ENCODE measurements around the gene AAGAB. TPM values are rescaled to one million over a fixed set of nuclear protein-coding genes. Genes with fewer than 3 reads are reported as not detected.

Gene AAGAB
- total RNA-seq, 1 donor from 2014 or later = 50.9 TPM

- Mint-ChIP-seq H3K36me3 (peaks cover 49% of the 10 kb centered on the region), H3K27me3 (peaks cover 3% of the 10 kb centered on the region), H3K9me3 (no peaks in the 10 kb centered on the region), H3K27ac (peak overlapping the region; percentile 53), H3K4me3 (no peak overlapping the region), H3K4me1 (ENCODE audit: unreplicated experiment) (peaks cover 72% of the 10 kb centered on the region)
- no peak for DNase-seq (ENCODE audit: extremely low spot score, unreplicated experiment)
- TF ChIP-seq CTCF (conservative IDR thresholded peaks at IDR 0.05) = no peak
Observed at GRCh38 chr15:67173005-67173404, 81.5 kb downstream of the AAGAB start.

GRCh38 chr15:67172172-67172571 lies 82.3 kb downstream of the AAGAB start:
- peaks cover 54% of the 10 kb centered on the region for H3K36me3 Mint-ChIP-seq
- peaks cover 3% of the 10 kb centered on the region for H3K27me3 Mint-ChIP-seq
- H3K4me3 Mint-ChIP-seq = no peak overlapping the region
- H3K4me1 Mint-ChIP-seq (ENCODE audit: unreplicated experiment) = peaks cover 78% of the 10 kb centered on the region
- no peak for DNase-seq (ENCODE audit: extremely low spot score, unreplicated experiment)
- H3K9me3 Mint-ChIP-seq = no peaks in the 10 kb centered on the region
- H3K27ac Mint-ChIP-seq = no peak overlapping the region
- no peak for TF ChIP-seq CTCF (conservative IDR thresholded peaks at IDR 0.05)

- H3K9me3 Mint-ChIP-seq = no peaks in the 10 kb centered on the region
- no peak overlapping the region for H3K27ac Mint-ChIP-seq
- no peak for DNase-seq (ENCODE audit: extremely low spot score, unreplicated experiment)
- no peak overlapping the region for H3K4me3 Mint-ChIP-seq
- peaks cover 59% of the 10 kb centered on the region for H3K36me3 Mint-ChIP-seq
- H3K27me3 Mint-ChIP-seq = peaks cover 3% of the 10 kb centered on the region
- TF ChIP-seq CTCF (conservative IDR thresholded peaks at IDR 0.05) = no peak
- H3K4me1 Mint-ChIP-seq (ENCODE audit: unreplicated experiment) = peaks cover 77% of the 10 kb centered on the region
Observed at GRCh38 chr15:67171471-67171870, 83.0 kb downstream of the AAGAB start.

- Mint-ChIP-seq H3K27me3 (peaks cover 3% of the 10 kb centered on the region), H3K27ac (no peak overlapping the region), H3K9me3 (no peaks in the 10 kb centered on the region), H3K4me1 (ENCODE audit: unreplicated experiment) (peaks cover 76% of the 10 kb centered on the region), H3K36me3 (peaks cover 65% of the 10 kb centered on the region), H3K4me3 (peak overlapping the region; percentile 11)
- no peak for TF ChIP-seq CTCF (conservative IDR thresholded peaks at IDR 0.05)
- DNase-seq (ENCODE audit: extremely low spot score, unreplicated experiment) = no peak
Observed at GRCh38 chr15:67170143-67170925, 84.1 kb downstream of the AAGAB start.

- no peaks in the 10 kb centered on the region for H3K9me3 Mint-ChIP-seq
- H3K4me3 Mint-ChIP-seq = peak overlapping the region; percentile 11
- TF ChIP-seq CTCF (conservative IDR thresholded peaks at IDR 0.05) = no peak
- no peak for DNase-seq (ENCODE audit: extremely low spot score, unreplicated experiment)
- H3K4me1 Mint-ChIP-seq (ENCODE audit: unreplicated experiment) = peaks cover 67% of the 10 kb centered on the region
- peaks cover 53% of the 10 kb centered on the region for H3K36me3 Mint-ChIP-seq
- H3K27me3 Mint-ChIP-seq = no peaks in the 10 kb centered on the region
- peak overlapping the region; percentile 14 for H3K27ac Mint-ChIP-seq
Observed at GRCh38 chr15:67168694-67169093, 85.8 kb downstream of the AAGAB start.

Data from type B pancreatic cell (in vitro differentiated cells).